Esophagus muscularis mucosa (tissue), 4 donors: Measurements from ENCODE around the gene VAMP7. TPM values are rescaled to one million over a fixed set of nuclear protein-coding genes. Genes with fewer than 3 reads are reported as not detected.

ENCODE experiments used
- DNase-seq: peaks from one replicate; pipeline ENCODE4 v3.0.0-alpha.2; 2017; ENCODE audit errors: extremely low spot score
- H3K27ac ChIP-seq, 4 donors: fragments of 200-600 bp; sonication (generic); replicated peaks in 1 of 4; 1 replicate in 3 of 4; 2 replicates in 1 of 4; pipeline ENCODE4 v1.5.1; 2016 to 2019; ENCODE audit warnings: mild to moderate bottlenecking in 1 of 4
- H3K27me3 ChIP-seq, 4 donors: fragments of 200-600 bp; sonication (generic); one replicate each; pipeline versions ENCODE4 v1.5.1 to v1.6.0; 2016 to 2019
- H3K36me3 ChIP-seq, 4 donors: fragments of 200-600 bp; sonication (generic); one replicate each; pipeline ENCODE4 v1.5.1; 2016 to 2019
- H3K4me1 ChIP-seq, 4 donors: fragments of 200-600 bp; sonication (generic); one replicate each; pipeline ENCODE4 v1.5.1; 2016 to 2019
- H3K4me3 ChIP-seq, 4 donors: fragments of 200-600 bp; sonication (generic); 1 replicate in 2 of 4; 2 replicates in 2 of 4; pipeline ENCODE4 v1.5.1; 2016 to 2019; ENCODE audit warnings: mild to moderate bottlenecking in 4 of 4, moderate library complexity in 1 of 4
- H3K9me3 ChIP-seq, 4 donors: fragments of 200-600 bp; sonication (generic); 1 replicate in 3 of 4; 2 replicates in 1 of 4; pipeline ENCODE4 v1.5.1; 2016 to 2019
- EP300 ChIP-seq: sonication (generic); formaldehyde crosslinking; IDR thresholded peaks from one replicate; pipeline ENCODE4 v1.6.1; 2017; ENCODE audit warnings: antibody characterized with exemption
- POLR2A ChIP-seq: fragments of 450-650 bp; IDR thresholded peaks from one replicate; pipeline ENCODE4 v1.6.1; 2017; ENCODE audit warnings: antibody characterized with exemption, moderate library complexity, mild to moderate bottlenecking, low read depth
- POLR2AphosphoS5 ChIP-seq, 2 donors: sonication (generic); formaldehyde crosslinking; IDR thresholded peaks; one replicate each; pipeline ENCODE4 v1.6.1; 2017; ENCODE audit warnings: antibody characterized with exemption in 2 of 2
- WGBS: methylation state at CpG from one replicate; pipeline ENCODE4 v1.1.5; 2018; 5-methylcytosine and 5-hydroxymethylcytosine counted together
- intact Hi-C: fragments of 100-400 bp; cut with DNase I; formaldehyde crosslinking; loops from one replicate; pipeline ENCODE4 v1.15.1; 2023
- total RNA-seq, 4 donors: library from RNA; depleted of rRNA; stranded (reverse); fragments of >200 nt; gene quantifications; one replicate each; pipeline versions ENCODE4 v1.1.0 to v1.2.1, GENCODE V29; 2016
- TF ChIP-seq, protein P1 (sequence below), 3 experiments: fragments of 200-600 bp in 2 of 3; fragments of 450-650 bp in 1 of 3; sonication (generic) in 2 of 3; IDR thresholded peaks; one replicate each; pipeline ENCODE4 v1.5.1; 2017 to 2019; ENCODE audit warnings: antibody characterized with exemption in 3 of 3, mild to moderate bottlenecking in 2 of 3, moderate library complexity in 1 of 3

VAMP7 gene
- total RNA-seq, 4 donors from 2014 or later = 25.6 to 29.7 (median 28.4) TPM

GRCh38 chrX:155949098-155949497 lies 68.0 kb downstream of the VAMP7 start:
- no peak for DNase-seq
- TF ChIP-seq POLR2A (no peak), EP300 (no peak), POLR2AphosphoS5 (IDR thresholded peaks at IDR 0.05) (no peak)
- TF ChIP-seq, protein P1, sequence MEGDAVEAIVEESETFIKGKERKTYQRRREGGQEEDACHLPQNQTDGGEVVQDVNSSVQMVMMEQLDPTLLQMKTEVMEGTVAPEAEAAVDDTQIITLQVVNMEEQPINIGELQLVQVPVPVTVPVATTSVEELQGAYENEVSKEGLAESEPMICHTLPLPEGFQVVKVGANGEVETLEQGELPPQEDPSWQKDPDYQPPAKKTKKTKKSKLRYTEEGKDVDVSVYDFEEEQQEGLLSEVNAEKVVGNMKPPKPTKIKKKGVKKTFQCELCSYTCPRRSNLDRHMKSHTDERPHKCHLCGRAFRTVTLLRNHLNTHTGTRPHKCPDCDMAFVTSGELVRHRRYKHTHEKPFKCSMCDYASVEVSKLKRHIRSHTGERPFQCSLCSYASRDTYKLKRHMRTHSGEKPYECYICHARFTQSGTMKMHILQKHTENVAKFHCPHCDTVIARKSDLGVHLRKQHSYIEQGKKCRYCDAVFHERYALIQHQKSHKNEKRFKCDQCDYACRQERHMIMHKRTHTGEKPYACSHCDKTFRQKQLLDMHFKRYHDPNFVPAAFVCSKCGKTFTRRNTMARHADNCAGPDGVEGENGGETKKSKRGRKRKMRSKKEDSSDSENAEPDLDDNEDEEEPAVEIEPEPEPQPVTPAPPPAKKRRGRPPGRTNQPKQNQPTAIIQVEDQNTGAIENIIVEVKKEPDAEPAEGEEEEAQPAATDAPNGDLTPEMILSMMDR (IDR thresholded peaks at IDR 0.05) = no peak
- Histone ChIP-seq H3K36me3 (no peaks in the 10 kb centered on the region), H3K4me3 (no peak overlapping the region), H3K4me1 (no peaks in the 10 kb centered on the region), H3K27me3 (no peaks in the 10 kb centered on the region), H3K27ac (no peak overlapping the region), H3K9me3 (no peaks in the 10 kb centered on the region)
- intact Hi-C loops = no loop called here
- 67% methylated on average over 2 of the region's 2 CpGs for WGBS

DNA sequence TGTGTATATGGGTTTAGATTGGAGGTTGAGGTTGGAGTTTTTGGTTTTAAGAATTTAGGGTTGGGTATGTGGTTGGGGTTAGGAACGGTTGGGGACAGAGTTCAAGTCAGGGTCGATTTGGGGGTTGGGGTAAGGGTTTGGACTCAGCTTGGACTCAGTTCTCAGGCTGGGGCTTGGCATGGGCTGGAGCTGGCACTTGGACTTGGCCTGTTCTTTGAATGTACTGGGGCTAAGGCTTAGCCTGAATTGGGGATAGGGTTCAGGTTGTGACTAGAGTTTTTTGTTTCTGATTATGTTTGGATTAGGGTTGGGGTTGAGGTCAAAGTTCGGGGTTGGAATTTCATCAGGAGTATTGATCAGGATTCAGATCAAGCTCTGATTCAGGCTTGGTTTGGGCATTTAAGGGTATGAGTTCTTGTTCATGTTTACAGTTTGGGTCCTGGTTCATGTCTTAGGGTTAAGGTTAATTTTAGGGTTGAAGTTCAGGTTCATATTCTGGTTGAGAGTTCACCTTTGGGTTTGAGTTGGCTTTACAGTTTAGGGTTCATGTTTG lies 70.2 kb downstream of the VAMP7 start:
- Histone ChIP-seq H3K27ac (no peak overlapping the region), H3K36me3 (no peaks in the 10 kb centered on the region), H3K9me3 (no peaks in the 10 kb centered on the region), H3K4me3 (no peak overlapping the region), H3K27me3 (no peaks in the 10 kb centered on the region), H3K4me1 (no peaks in the 10 kb centered on the region)
- TF ChIP-seq, protein P1 (IDR thresholded peaks at IDR 0.05) = no peak
- TF ChIP-seq POLR2AphosphoS5 (IDR thresholded peaks at IDR 0.05) (no peak), EP300 (no peak), POLR2A (no peak)
- DNase-seq = no peak
- WGBS = 70% methylated on average over 3 of the region's 3 CpGs
- intact Hi-C loops = no loop called here

GRCh38 chrX:155953055-155953454 lies 71.9 kb downstream of the VAMP7 start:
- Histone ChIP-seq H3K36me3 (no peaks in the 10 kb centered on the region), H3K4me3 (no peak overlapping the region), H3K9me3 (no peaks in the 10 kb centered on the region), H3K4me1 (peaks cover 0 to 6% (median 2%) of the 10 kb centered on the region in 4 donors), H3K27ac (no peak overlapping the region), H3K27me3 (no peaks in the 10 kb centered on the region)
- WGBS = 57% methylated on average over 3 of the region's 3 CpGs
- intact Hi-C loops = no loop called here
- TF ChIP-seq, protein P1 (IDR thresholded peaks at IDR 0.05) = no peak
- TF ChIP-seq EP300 (no peak), POLR2AphosphoS5 (IDR thresholded peaks at IDR 0.05) (no peak), POLR2A (no peak)
- DNase-seq = no peak

DNA sequence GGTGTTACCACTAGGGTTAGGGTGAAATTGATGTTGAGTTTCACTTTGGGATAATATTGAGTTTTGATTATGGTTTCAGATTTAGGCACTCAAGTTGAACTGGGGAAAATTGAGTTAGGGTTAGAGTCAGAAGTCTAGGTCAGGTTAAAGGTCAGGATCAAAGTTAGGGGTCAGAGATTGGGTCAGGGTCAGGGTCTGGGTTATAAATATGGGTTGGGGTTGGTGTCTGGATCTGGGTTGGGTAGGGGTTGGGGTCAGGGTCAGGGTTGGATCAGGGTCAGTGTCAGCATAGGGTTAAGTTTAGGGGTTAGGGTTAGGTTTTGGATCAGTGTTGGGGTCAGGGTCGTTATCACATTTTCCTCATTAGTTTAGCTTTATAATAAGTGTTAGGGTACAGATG lies 73.6 kb downstream of the VAMP7 start:
- Histone ChIP-seq H3K27ac (no peak overlapping the region), H3K4me1 (peaks cover 0 to 6% (median 2%) of the 10 kb centered on the region in 4 donors), H3K36me3 (no peaks in the 10 kb centered on the region), H3K27me3 (no peaks in the 10 kb centered on the region), H3K4me3 (no peak overlapping the region), H3K9me3 (no peaks in the 10 kb centered on the region)
- WGBS = 45% methylated on average over 1 of the region's 1 CpG
- DNase-seq = no peak
- intact Hi-C loops = no loop called here
- TF ChIP-seq, protein P1 (IDR thresholded peaks at IDR 0.05) = no peak
- TF ChIP-seq POLR2AphosphoS5 (IDR thresholded peaks at IDR 0.05) (no peak), POLR2A (no peak), EP300 (no peak)

DNA sequence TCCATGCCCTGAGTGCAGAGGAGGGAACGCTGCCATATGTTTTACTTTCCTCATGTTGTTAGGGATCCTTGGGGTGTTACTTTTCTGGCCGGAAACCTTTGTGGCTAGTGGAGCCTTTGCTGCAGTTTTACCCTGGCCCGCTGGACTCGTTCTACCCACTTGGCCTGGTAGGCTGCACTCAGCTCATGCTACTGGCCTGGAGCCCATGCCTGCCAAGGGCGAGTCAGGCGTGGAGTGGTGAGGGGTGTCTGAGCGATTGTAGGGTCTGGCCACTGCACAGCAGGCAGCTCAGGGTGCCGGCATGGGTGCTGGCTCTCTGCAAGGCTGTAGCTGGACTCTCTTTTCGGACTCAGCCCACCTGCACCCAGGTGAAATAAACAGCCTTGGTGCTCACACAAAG lies 75.0 kb downstream of the VAMP7 start:
- 93% methylated on average over 6 of the region's 9 CpGs for WGBS
- H3K27ac ChIP-seq = no peak overlapping the region
- no peak for TF ChIP-seq EP300
- no peak for TF ChIP-seq POLR2AphosphoS5 (IDR thresholded peaks at IDR 0.05)
- TF ChIP-seq, protein P1 (IDR thresholded peaks at IDR 0.05) = no peak
- TF ChIP-seq POLR2A = no peak
- DNase-seq = no peak
- H3K4me3 ChIP-seq = no peak overlapping the region
- peaks cover 0 to 6% (median 2%) of the 10 kb centered on the region in 4 donors for H3K4me1 ChIP-seq
- no peaks in the 10 kb centered on the region for H3K9me3 ChIP-seq
- no peaks in the 10 kb centered on the region for H3K36me3 ChIP-seq
- no peaks in the 10 kb centered on the region for H3K27me3 ChIP-seq
- intact Hi-C loops = no loop called here
